GM12878 (cell line): ENCODE results near the gene PGAP6.

ENCODE experiments used
- ELK1 ChIP-seq: IDR thresholded peaks from 2 replicates; pipeline ENCODE4 v1.6.1; 2012; ENCODE audit warnings: low read depth, low read length, improper control_type of control experiment
- MAX ChIP-seq: IDR thresholded peaks from 2 replicates; pipeline ENCODE4 v1.6.1; 2012; ENCODE audit warnings: low read depth, low read length, improper control_type of control experiment
- POLR2A ChIP-seq: IDR thresholded peaks from 2 replicates; pipeline ENCODE4 v1.6.1; 2011; ENCODE audit warnings: low read depth, mild to moderate bottlenecking, low read length
- STAT3 ChIP-seq: IDR thresholded peaks from 2 replicates; pipeline ENCODE4 v1.6.1; 2011; ENCODE audit warnings: low read depth, low read length, improper control_type of control experiment
- ZNF274 ChIP-seq: IDR thresholded peaks from one replicate; pipeline ENCODE4 v1.8.0; 2011; ENCODE audit not compliant: insufficient read length, insufficient read depth

- TF ChIP-seq ELK1 (no peak), MAX (no peak), POLR2A (no peak), STAT3 (no peak), ZNF274 (no peak)
Observed at GRCh38 chr16:336269-336668, 45.5 kb downstream of the PGAP6 start.
